HG03354 (cell line): Measurements from ENCODE around the gene DUSP14.
A peak's percentile ranks its signal among the peaks of the same experiment; 100 is the strongest.

Experiments used
- ATAC-seq: cut with Tn5 transposase; IDR thresholded peaks from one replicate; pipeline ENCODE4 v1.9.1; 2021; ENCODE audit warnings: mild to moderate bottlenecking; ENCODE audit not compliant: unreplicated experiment, poor library complexity, severe bottlenecking

The DUSP14 gene

GRCh38 chr17:37481001-37481665 is 8.6 kb upstream of the DUSP14 start:
- no peak for ATAC-seq

GRCh38 chr17:37483311-37484039 is 6.2 kb upstream of the DUSP14 start:
- no peak for ATAC-seq

- no peak for ATAC-seq
These were observed 3.6 kb upstream of the DUSP14 start for GRCh38 chr17:37485938-37486570.

GRCh38 chr17:37488009-37488604 is 1.6 kb upstream of the DUSP14 start:
- no peak for ATAC-seq

- ATAC-seq = peak; percentile 11
These were observed 989 bp upstream of the DUSP14 start for GRCh38 chr17:37488607-37489196.

GRCh38 chr17:37490022-37490587 is 414 bp downstream of the DUSP14 start:
- peak; percentile 57 for ATAC-seq

GRCh38 chr17:37490638-37491614 is 1.2 kb downstream of the DUSP14 start:
- ATAC-seq = no peak

- ATAC-seq = no peak
These were observed 2.5 kb downstream of the DUSP14 start for GRCh38 chr17:37492167-37492566.

GRCh38 chr17:37493249-37494027 is 3.7 kb downstream of the DUSP14 start:
- no peak for ATAC-seq

- no peak for ATAC-seq
These were observed 4.7 kb downstream of the DUSP14 start for GRCh38 chr17:37494401-37494831.

- ATAC-seq = no peak
These were observed 5.3 kb downstream of the DUSP14 start for GRCh38 chr17:37494971-37495370.

GRCh38 chr17:37500378-37500777 is 10.7 kb downstream of the DUSP14 start:
- ATAC-seq = no peak

- no peak for ATAC-seq
These were observed 12.6 kb downstream of the DUSP14 start for GRCh38 chr17:37502009-37502936.

GRCh38 chr17:37503148-37503547 is 13.5 kb downstream of the DUSP14 start:
- ATAC-seq = no peak

- ATAC-seq = no peak
These were observed 15.6 kb downstream of the DUSP14 start for GRCh38 chr17:37505333-37505732.

GRCh38 chr17:37506678-37507077 is 17.0 kb downstream of the DUSP14 start:
- ATAC-seq = no peak

- no peak for ATAC-seq
These were observed 17.4 kb downstream of the DUSP14 start for GRCh38 chr17:37507111-37507510.
